Urinary bladder (tissue), 4 donors: ENCODE results near the gene CLDND2. TPM values are rescaled to one million over a fixed set of nuclear protein-coding genes. Genes with fewer than 3 reads are reported as not detected.

Source experiments
- DNase-seq: peaks from one replicate; pipeline ENCODE4 v3.0.0-alpha.2; 2015; ENCODE audit errors: extremely low spot score
- H3K27ac ChIP-seq: one replicate; pipeline ENCODE4 v1.5.1; 2013; ENCODE audit warnings: low read depth, mild to moderate bottlenecking, moderate library complexity
- H3K36me3 ChIP-seq: one replicate; pipeline ENCODE4 v1.6.1; 2013; ENCODE audit warnings: mild to moderate bottlenecking, moderate library complexity; ENCODE audit not compliant: insufficient read depth
- H3K4me1 ChIP-seq: one replicate; pipeline ENCODE4 v1.6.1; 2013; ENCODE audit warnings: mild to moderate bottlenecking, moderate library complexity; ENCODE audit not compliant: insufficient read depth
- H3K4me3 ChIP-seq: one replicate; pipeline ENCODE4 v1.5.1; 2013; ENCODE audit warnings: low read depth, low read length
- WGBS: extraction: QIAGEN DNeasy Blood & Tissue Kit; methylation state at CpG from one replicate; pipeline ENCODE4 v1.1.7; 2013; 5-methylcytosine and 5-hydroxymethylcytosine counted together
- polyA plus RNA-seq: library from polyadenylated mRNA; stranded (reverse); fragments of 200-250 nt; gene quantifications from one replicate; pipeline ENCODE4 v1.2.3, GENCODE V29; 2013
- total RNA-seq: library from RNA; depleted of rRNA; stranded (reverse); fragments of >200 nt; gene quantifications from one replicate; pipeline ENCODE4 v1.2.3, GENCODE V29; 2014
- donor health status: healthy with polysubstance abuse.
- donor health status: healthy.

Gene CLDND2
- total and polyA plus RNA-seq, 2 donors = 0.85 TPM; not detected in 1

GRCh38 chr19:51339687-51340656, 28.8 kb downstream of the CLDND2 start:
- peak overlapping the region; percentile 7 for H3K27ac ChIP-seq
- under 1% methylated on average over 107 of the region's 107 CpGs for WGBS

GRCh38 chr19:51339313-51339686, 29.5 kb downstream of the CLDND2 start:
- Histone ChIP-seq H3K27ac (no peak overlapping the region), H3K36me3 (no peaks in the 10 kb centered on the region), H3K4me3 (peak overlapping the region; percentile 53), H3K4me1 (no peaks in the 10 kb centered on the region)
- peak; percentile 32 for DNase-seq
- 1% methylated on average over 10 of the region's 10 CpGs for WGBS

More at GRCh38 chr19:51339687-51340656, 28.8 kb downstream of the CLDND2 start:
- peak; percentile 89 for DNase-seq
- peak overlapping the region; percentile 53 for H3K4me3 ChIP-seq
- H3K36me3 ChIP-seq = no peaks in the 10 kb centered on the region
- no peaks in the 10 kb centered on the region for H3K4me1 ChIP-seq

GRCh38 chr19:51338563-51339312, 30.1 kb downstream of the CLDND2 start:
- WGBS = 5% methylated on average over 43 of the region's 43 CpGs

GRCh38 chr19:51337861-51338562, 30.8 kb downstream of the CLDND2 start:
- Histone ChIP-seq H3K4me3 (no peak overlapping the region), H3K27ac (no peak overlapping the region), H3K4me1 (no peaks in the 10 kb centered on the region), H3K36me3 (no peaks in the 10 kb centered on the region)
- WGBS = 83% methylated on average over 19 of the region's 19 CpGs
- DNase-seq = no peak

More at GRCh38 chr19:51338563-51339312, 30.1 kb downstream of the CLDND2 start:
- Histone ChIP-seq H3K27ac (no peak overlapping the region), H3K36me3 (no peaks in the 10 kb centered on the region), H3K4me1 (no peaks in the 10 kb centered on the region), H3K4me3 (peak overlapping the region; percentile 53)
- DNase-seq = peak; percentile 73

- no peaks in the 10 kb centered on the region for H3K36me3 ChIP-seq
- no peak overlapping the region for H3K27ac ChIP-seq
- WGBS = 97% methylated on average over 13 of the region's 13 CpGs
- no peak overlapping the region for H3K4me3 ChIP-seq
- no peak for DNase-seq
- no peaks in the 10 kb centered on the region for H3K4me1 ChIP-seq
Observed at GRCh38 chr19:51337141-51337860, 31.5 kb downstream of the CLDND2 start.

GRCh38 chr19:51333836-51334460, 34.9 kb downstream of the CLDND2 start:
- Histone ChIP-seq H3K27ac (no peak overlapping the region), H3K4me1 (no peaks in the 10 kb centered on the region), H3K36me3 (no peaks in the 10 kb centered on the region), H3K4me3 (no peak overlapping the region)
- no peak for DNase-seq
- WGBS = 89% methylated on average over 13 of the region's 13 CpGs

GRCh38 chr19:51331716-51332115, 37.1 kb downstream of the CLDND2 start:
- Histone ChIP-seq H3K27ac (no peak overlapping the region), H3K4me1 (no peaks in the 10 kb centered on the region), H3K4me3 (no peak overlapping the region), H3K36me3 (no peaks in the 10 kb centered on the region)
- no peak for DNase-seq
- 92% methylated on average over 6 of the region's 6 CpGs for WGBS

- no peaks in the 10 kb centered on the region for H3K36me3 ChIP-seq
- 64% methylated on average over 3 of the region's 3 CpGs for WGBS
- no peak overlapping the region for H3K27ac ChIP-seq
- H3K4me1 ChIP-seq = no peaks in the 10 kb centered on the region
- H3K4me3 ChIP-seq = no peak overlapping the region
- DNase-seq = no peak
Observed at GRCh38 chr19:51331193-51331592, 37.6 kb downstream of the CLDND2 start.

- Histone ChIP-seq H3K27ac (no peak overlapping the region), H3K4me1 (no peaks in the 10 kb centered on the region), H3K36me3 (no peaks in the 10 kb centered on the region), H3K4me3 (no peak overlapping the region)
- no peak for DNase-seq
- WGBS = 96% methylated on average over 4 of the region's 4 CpGs
Observed at GRCh38 chr19:51330366-51330765, 38.4 kb downstream of the CLDND2 start.

GRCh38 chr19:51329411-51329810, 39.4 kb downstream of the CLDND2 start:
- WGBS = 92% methylated on average over 5 of the region's 5 CpGs
- Histone ChIP-seq H3K36me3 (no peaks in the 10 kb centered on the region), H3K4me1 (no peaks in the 10 kb centered on the region), H3K4me3 (no peak overlapping the region), H3K27ac (no peak overlapping the region)
- no peak for DNase-seq

- H3K36me3 ChIP-seq = no peaks in the 10 kb centered on the region
- 6% methylated on average over 75 of the region's 75 CpGs for WGBS
- no peaks in the 10 kb centered on the region for H3K4me1 ChIP-seq
- no peak overlapping the region for H3K4me3 ChIP-seq
- DNase-seq = no peak
- H3K27ac ChIP-seq = no peak overlapping the region
Observed at GRCh38 chr19:51327066-51328001, 41.5 kb downstream of the CLDND2 start.
